Smooth muscle cell (in vitro differentiated cells): ENCODE measurements around the gene DNAJC13. TPM values are rescaled to one million over a fixed set of nuclear protein-coding genes. Genes with fewer than 3 reads are reported as not detected.

Experiments used
- DNase-seq: peaks from one replicate; lab custom pipeline; 2025; ENCODE audit not compliant: unreplicated experiment; lab: John Stamatoyannopoulos, UW
- H2AFZ ChIP-seq: fragments of 200-600 bp; sonication (generic); 2 replicates; pipeline ENCODE4 v1.6.0; 2016; ENCODE audit warnings: antibody characterized with exemption, low read depth, mild to moderate bottlenecking
- H3F3A ChIP-seq: fragments of 200-600 bp; sonication (generic); 2 replicates; pipeline ENCODE4 v1.6.0; 2017; ENCODE audit warnings: antibody characterized with exemption, low read depth
- H3K27ac ChIP-seq: fragments of 200-600 bp; sonication (generic); 2 replicates; pipeline ENCODE4 v1.5.1; 2016; ENCODE audit warnings: low read depth, mild to moderate bottlenecking
- H3K27me3 ChIP-seq: fragments of 200-600 bp; sonication (generic); 2 replicates; pipeline ENCODE4 v1.6.1; 2016; ENCODE audit warnings: low read depth, mild to moderate bottlenecking
- H3K36me3 ChIP-seq: fragments of 200-600 bp; sonication (generic); 2 replicates; pipeline ENCODE4 v1.5.1; 2016; ENCODE audit warnings: low read depth
- H3K4me1 ChIP-seq: fragments of 200-600 bp; sonication (generic); 2 replicates; pipeline ENCODE4 v1.5.1; 2016; ENCODE audit warnings: low read depth
- H3K4me2 ChIP-seq: fragments of 200-600 bp; sonication (generic); 2 replicates; pipeline ENCODE4 v1.6.0; 2016; ENCODE audit warnings: mild to moderate bottlenecking
- H3K4me3 ChIP-seq: fragments of 200-600 bp; sonication (generic); 2 replicates; pipeline ENCODE4 v1.5.1; 2016; ENCODE audit warnings: mild to moderate bottlenecking
- H3K79me2 ChIP-seq: fragments of 200-600 bp; sonication (generic); 2 replicates; pipeline ENCODE4 v1.6.0; 2016; ENCODE audit warnings: low read depth, mild to moderate bottlenecking
- H3K9ac ChIP-seq: fragments of 200-600 bp; sonication (generic); 2 replicates; pipeline ENCODE4 v1.6.0; 2016; ENCODE audit warnings: low read depth
- H3K9me3 ChIP-seq: fragments of 200-600 bp; sonication (generic); replicated peaks from 2 replicates; pipeline ENCODE4 v1.5.1; 2016; ENCODE audit warnings: low read depth
- H4K20me1 ChIP-seq: fragments of 200-600 bp; sonication (generic); 2 replicates; pipeline ENCODE4 v1.6.0; 2016; ENCODE audit warnings: low read depth
- CTCF ChIP-seq: fragments of 200-600 bp; sonication (generic); IDR thresholded peaks from 2 replicates; pipeline ENCODE4 v1.5.1; 2017; ENCODE audit warnings: borderline replicate concordance, mild to moderate bottlenecking, antibody characterized with exemption; ENCODE audit not compliant: insufficient read depth, poor library complexity, severe bottlenecking
- WGBS: methylation state at CpG from one replicate; pipeline ENCODE4 v1.1.7; 2016; ENCODE audit warnings: low lambda C conversion rate; 5-methylcytosine and 5-hydroxymethylcytosine counted together
- polyA plus RNA-seq: library from polyadenylated mRNA; unstranded; fragments of >200 nt; fragmentation: Nextera tagmentation; extraction: Ambion mirVana; gene quantifications from 2 replicates; pipeline ENCODE4 v1.2.1, GENCODE V29; 2016
- total RNA-seq: library from RNA; depleted of rRNA; stranded (reverse); fragments of >200 nt; gene quantifications from 2 replicates; pipeline ENCODE4 v1.2.3, GENCODE V29; 2014

DNAJC13 gene
- total and polyA plus RNA-seq, 2 experiments from 2014 or later: 11.1 to 47.9 TPM

GRCh38 chr3:132469326-132469725 is 52.0 kb downstream of the DNAJC13 start:
- Histone ChIP-seq H3K4me3 (no peak overlapping the region), H3K27me3 (no peaks in the 10 kb centered on the region), H4K20me1 (no peaks in the 10 kb centered on the region), H3K36me3 (peaks cover 13% of the 10 kb centered on the region), H3K27ac (no peak overlapping the region), H3K9ac (no peak overlapping the region), H3K4me1 (peaks cover 14% of the 10 kb centered on the region), H2AFZ (no peak overlapping the region), H3K9me3 (no peaks in the 10 kb centered on the region), H3K79me2 (no peaks in the 10 kb centered on the region), H3F3A (no peaks in the 10 kb centered on the region), H3K4me2 (no peak overlapping the region)
- WGBS: 100% methylated on average over 1 of the region's 1 CpG
- no peak for TF ChIP-seq CTCF
- DNase-seq: no peak

DNA sequence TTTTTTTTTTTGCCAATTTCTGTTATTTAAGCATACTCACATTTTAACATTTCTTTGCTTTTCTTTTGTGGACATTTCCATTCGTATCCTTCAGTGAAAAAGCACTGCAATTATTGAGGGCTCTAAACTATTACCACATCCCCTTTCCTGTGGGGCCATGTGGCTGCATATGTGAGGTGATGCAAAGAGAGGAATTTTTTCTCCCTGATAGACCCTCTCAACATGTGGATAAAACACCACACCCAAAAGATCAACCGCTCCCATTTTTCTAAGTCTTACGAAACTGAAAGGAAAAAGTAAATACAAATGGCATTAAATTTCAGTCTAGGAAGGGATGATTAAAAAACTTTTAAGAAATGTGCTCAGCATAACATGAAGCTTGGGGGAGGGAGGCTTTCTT is 68.8 kb downstream of the DNAJC13 start:
- Histone ChIP-seq H3K79me2 (no peaks in the 10 kb centered on the region), H3K4me3 (no peak overlapping the region), H3K9me3 (no peaks in the 10 kb centered on the region), H3K27me3 (no peaks in the 10 kb centered on the region), H3K9ac (no peak overlapping the region), H3K27ac (no peak overlapping the region), H3K36me3 (peaks cover 24% of the 10 kb centered on the region), H2AFZ (no peak overlapping the region), H4K20me1 (no peaks in the 10 kb centered on the region), H3K4me2 (no peak overlapping the region), H3K4me1 (no peaks in the 10 kb centered on the region), H3F3A (no peaks in the 10 kb centered on the region)
- 99% methylated on average over 3 of the region's 3 CpGs for WGBS
- no peak for TF ChIP-seq CTCF
- DNase-seq: no peak

DNA sequence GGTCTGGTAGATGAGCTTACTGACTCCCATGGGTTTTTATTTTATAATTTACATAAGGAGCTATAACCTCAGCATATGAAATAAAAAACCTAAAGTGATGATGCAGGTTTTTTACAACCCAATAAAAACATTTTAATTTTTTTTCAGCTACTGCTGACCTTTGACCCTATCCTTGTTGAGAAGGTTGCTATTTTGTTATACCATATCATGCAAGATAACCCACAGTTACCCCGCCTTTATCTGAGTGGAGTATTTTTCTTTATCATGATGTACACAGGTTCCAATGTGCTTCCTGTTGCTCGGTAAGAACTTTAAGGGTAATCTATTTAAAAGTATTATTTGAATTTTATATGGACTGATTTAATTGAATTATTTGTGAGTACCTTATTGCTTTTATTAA is 70.8 kb downstream of the DNAJC13 start:
- no peaks in the 10 kb centered on the region for H4K20me1 ChIP-seq

More for the DNA sequence above, 70.8 kb downstream of the DNAJC13 start:
- H3K4me3 ChIP-seq: no peak overlapping the region
- H3K36me3 ChIP-seq: peaks cover 9% of the 10 kb centered on the region
- no peak overlapping the region for H3K9ac ChIP-seq
- WGBS: 98% methylated on average over 2 of the region's 2 CpGs
- no peaks in the 10 kb centered on the region for H3K4me1 ChIP-seq
- no peak overlapping the region for H3K27ac ChIP-seq
- no peak overlapping the region for H2AFZ ChIP-seq
- no peaks in the 10 kb centered on the region for H3K9me3 ChIP-seq
- H3K79me2 ChIP-seq: no peaks in the 10 kb centered on the region
- H3K27me3 ChIP-seq: no peaks in the 10 kb centered on the region
- no peaks in the 10 kb centered on the region for H3F3A ChIP-seq
- no peak overlapping the region for H3K4me2 ChIP-seq
- no peak for DNase-seq
- no peak for TF ChIP-seq CTCF
